ENCODE results near the gene IVL.

IVL gene

GRCh38 chr1:152907686-152908601, at the start of gene IVL:
IVL (plus strand) TSS chr1:152908546; CDS start chr1:152909798, 1,252 bp downstream.
- no peak for DNase-seq (ENCODE audit: low read depth)
- no peak for TF ChIP-seq CTCF (IDR thresholded peaks at IDR 0.05; ENCODE audit: control insufficient read depth, insufficient read depth, low read depth, low read length, missing control alignments)
- no peak within 1 kb of the TSS for H3K4me3 ChIP-seq (ENCODE audit: control insufficient read depth, low read depth, low read length)

- no peak for TF ChIP-seq CTCF (IDR thresholded peaks at IDR 0.05; ENCODE audit: control insufficient read depth, insufficient read depth, low read depth, low read length, missing control alignments)
- DNase-seq (ENCODE audit: low read depth), result no peak
- H3K4me3 ChIP-seq (ENCODE audit: control insufficient read depth, low read depth, low read length), result no peak within 1 kb of the TSS
Measured at GRCh38 chr1:152859696-152860095, 48.6 kb upstream of the IVL start, which contains the start of gene LCE7A. LCE7A (plus strand) TSS chr1:152859996; CDS start chr1:152860698, 702 bp downstream.

- TF ChIP-seq CTCF (IDR thresholded peaks at IDR 0.05; ENCODE audit: control insufficient read depth, insufficient read depth, low read depth, low read length, missing control alignments), result no peak
- no peak for DNase-seq (ENCODE audit: low read depth)
- H3K4me3 ChIP-seq (ENCODE audit: control insufficient read depth, low read depth, low read length), result no peak overlapping the region
Measured at GRCh38 chr1:152860129-152860528, 48.2 kb upstream of the IVL start.

- no peak for DNase-seq (ENCODE audit: low read depth)
- no peak overlapping the region for H3K4me3 ChIP-seq (ENCODE audit: control insufficient read depth, low read depth, low read length)
- no peak for TF ChIP-seq CTCF (IDR thresholded peaks at IDR 0.05; ENCODE audit: control insufficient read depth, insufficient read depth, low read depth, low read length, missing control alignments)
Measured at GRCh38 chr1:152861374-152861773, 47.0 kb upstream of the IVL start.

GRCh38 chr1:152864443-152864842, 43.9 kb upstream of the IVL start:
- no peak overlapping the region for H3K4me3 ChIP-seq (ENCODE audit: control insufficient read depth, low read depth, low read length)
- TF ChIP-seq CTCF (IDR thresholded peaks at IDR 0.05; ENCODE audit: control insufficient read depth, insufficient read depth, low read depth, low read length, missing control alignments), result no peak
- no peak for DNase-seq (ENCODE audit: low read depth)

GRCh38 chr1:152866321-152866720, 42.0 kb upstream of the IVL start:
- TF ChIP-seq CTCF (IDR thresholded peaks at IDR 0.05; ENCODE audit: control insufficient read depth, insufficient read depth, low read depth, low read length, missing control alignments), result no peak
- no peak overlapping the region for H3K4me3 ChIP-seq (ENCODE audit: control insufficient read depth, low read depth, low read length)
- no peak for DNase-seq (ENCODE audit: low read depth)

All from AG09309 (cell line).